ENCODE measurements around the gene TSPAN11.

Gene TSPAN11

DNA sequence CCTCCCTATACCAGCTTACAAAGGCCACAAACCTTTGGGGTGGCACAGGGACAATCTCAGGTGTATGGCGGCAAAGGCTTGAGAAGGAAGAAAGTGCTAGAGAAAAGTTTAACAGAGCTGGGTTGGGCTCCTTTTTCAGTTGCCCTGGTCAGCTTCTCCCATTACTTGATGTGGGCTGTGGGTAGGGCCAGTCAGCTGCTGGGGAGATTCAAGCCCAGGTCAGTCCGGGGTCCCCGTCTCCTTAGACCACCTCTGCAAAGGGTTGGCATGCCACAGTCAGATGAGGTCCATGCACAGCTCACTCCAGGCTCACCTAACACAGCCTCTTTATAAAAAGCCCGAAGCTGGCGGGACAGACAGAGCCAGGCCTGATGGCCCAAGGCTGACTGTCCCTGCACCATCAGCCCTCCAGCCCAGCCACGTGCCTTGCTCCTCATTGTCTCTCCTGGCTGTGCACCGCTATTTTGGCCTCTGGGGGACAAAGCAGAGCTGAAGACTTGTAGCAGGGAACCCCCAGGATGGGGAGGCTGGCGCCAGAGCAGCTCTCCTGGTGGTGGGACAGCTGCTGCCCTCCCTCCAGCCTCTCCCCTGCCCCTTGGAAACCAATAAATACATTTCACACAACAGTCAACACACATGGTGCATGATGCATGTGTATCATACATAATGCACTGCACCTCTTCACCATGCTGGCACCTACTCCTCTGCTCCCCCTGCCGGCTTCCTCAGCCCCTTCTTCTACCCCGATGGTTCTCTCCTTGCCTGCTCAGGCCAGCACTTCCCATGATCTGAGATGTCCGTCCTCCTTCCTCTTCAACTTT, 85.4 kb downstream of the TSPAN11 start:
- TF ChIP-seq, protein P1, sequence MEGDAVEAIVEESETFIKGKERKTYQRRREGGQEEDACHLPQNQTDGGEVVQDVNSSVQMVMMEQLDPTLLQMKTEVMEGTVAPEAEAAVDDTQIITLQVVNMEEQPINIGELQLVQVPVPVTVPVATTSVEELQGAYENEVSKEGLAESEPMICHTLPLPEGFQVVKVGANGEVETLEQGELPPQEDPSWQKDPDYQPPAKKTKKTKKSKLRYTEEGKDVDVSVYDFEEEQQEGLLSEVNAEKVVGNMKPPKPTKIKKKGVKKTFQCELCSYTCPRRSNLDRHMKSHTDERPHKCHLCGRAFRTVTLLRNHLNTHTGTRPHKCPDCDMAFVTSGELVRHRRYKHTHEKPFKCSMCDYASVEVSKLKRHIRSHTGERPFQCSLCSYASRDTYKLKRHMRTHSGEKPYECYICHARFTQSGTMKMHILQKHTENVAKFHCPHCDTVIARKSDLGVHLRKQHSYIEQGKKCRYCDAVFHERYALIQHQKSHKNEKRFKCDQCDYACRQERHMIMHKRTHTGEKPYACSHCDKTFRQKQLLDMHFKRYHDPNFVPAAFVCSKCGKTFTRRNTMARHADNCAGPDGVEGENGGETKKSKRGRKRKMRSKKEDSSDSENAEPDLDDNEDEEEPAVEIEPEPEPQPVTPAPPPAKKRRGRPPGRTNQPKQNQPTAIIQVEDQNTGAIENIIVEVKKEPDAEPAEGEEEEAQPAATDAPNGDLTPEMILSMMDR (IDR thresholded peaks at IDR 0.05), result no peak

DNA sequence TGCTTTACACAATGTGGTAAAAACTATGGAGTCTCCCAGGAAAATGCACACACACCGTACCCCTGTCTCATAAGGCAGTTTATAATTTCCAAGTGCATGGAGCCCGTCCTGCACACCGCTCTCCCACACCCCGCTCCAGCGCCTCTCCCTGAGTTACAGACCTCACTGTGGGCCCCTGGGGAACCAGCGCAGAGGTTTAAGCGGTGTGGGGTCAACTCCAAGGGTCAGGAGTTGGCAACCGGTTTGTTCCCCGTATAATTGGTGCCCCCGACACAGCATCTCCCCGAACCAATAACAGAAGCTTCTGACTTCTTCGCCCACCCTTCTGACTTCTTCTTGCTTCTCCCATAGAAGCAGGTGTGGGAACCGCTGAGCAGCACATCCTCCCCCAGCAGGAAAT, 88.7 kb downstream of the TSPAN11 start:
- TF ChIP-seq, protein P1 (IDR thresholded peaks at IDR 0.05), result no peak

DNA sequence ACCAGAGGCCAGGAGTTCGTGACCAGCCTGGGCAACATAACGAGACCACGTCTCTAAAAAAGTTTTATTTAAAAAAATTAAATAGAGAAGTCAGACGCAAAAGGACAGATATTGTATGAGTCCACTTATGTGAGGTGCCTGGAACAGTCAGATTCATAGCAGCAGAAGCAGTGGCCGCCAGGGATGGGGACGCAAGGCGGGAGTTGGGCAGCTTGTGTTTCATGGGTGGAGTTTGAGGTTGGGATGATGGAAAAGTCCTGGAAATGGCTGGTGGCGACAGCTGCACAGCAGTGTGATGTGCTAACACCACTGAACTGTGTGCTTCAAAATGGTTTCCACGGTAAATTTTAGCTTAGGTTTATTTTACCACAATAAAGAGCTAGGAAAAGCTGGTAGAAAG, 89.5 kb downstream of the TSPAN11 start:
- TF ChIP-seq, protein P1 (IDR thresholded peaks at IDR 0.05), result no peak

DNA sequence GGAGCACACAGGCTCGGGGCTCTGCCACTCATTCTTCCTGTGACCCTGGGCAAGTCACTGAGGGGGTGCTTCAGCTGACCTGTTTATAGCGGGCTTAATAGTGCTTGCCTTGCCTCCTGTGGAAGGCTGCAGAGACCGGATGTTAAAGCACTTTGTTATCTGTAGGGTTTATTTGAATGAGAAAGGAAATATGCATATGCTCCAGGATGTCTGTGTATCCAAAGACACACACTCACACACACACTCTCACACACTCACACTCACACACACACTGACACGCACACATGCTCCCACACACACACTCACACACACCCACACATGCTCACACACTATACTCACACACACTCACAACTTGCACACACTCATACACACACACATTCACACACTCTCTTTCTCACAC, 91.0 kb downstream of the TSPAN11 start:
- TF ChIP-seq, protein P1 (IDR thresholded peaks at IDR 0.05), result no peak

DNA sequence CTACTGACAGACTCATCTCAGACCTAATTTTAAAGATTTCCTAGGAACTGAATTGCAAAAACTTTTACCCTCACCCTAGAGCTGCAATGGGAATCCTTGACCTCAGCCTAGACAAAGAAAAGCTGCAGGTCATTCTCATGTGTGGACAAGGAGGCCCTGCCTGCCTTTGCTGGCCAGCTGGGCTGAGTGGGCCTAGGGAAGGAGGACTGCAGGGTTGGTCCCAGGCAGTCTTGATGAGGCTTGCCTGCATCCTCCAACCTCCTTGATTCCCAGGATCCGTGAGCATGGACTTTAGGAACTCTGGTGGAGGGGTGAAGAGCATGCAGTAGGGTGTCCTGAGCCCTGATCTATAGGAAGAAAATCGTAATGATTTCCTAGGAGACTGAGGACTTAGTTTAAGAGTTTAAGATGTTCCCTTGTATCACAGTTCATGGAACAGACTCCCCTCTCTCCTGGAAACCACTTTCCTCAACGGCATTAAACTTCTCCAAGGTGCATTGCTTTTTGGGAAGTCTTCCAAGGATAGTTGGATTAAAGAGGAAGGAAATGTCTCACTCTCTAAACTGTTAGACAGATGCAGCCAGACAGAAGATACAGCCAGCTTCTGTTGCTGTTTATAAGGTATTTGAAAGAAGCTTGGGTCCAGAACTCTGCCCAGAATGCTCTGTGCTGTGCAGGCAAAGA, 91.7 kb downstream of the TSPAN11 start:
- TF ChIP-seq, protein P1 (IDR thresholded peaks at IDR 0.05), result no peak

DNA sequence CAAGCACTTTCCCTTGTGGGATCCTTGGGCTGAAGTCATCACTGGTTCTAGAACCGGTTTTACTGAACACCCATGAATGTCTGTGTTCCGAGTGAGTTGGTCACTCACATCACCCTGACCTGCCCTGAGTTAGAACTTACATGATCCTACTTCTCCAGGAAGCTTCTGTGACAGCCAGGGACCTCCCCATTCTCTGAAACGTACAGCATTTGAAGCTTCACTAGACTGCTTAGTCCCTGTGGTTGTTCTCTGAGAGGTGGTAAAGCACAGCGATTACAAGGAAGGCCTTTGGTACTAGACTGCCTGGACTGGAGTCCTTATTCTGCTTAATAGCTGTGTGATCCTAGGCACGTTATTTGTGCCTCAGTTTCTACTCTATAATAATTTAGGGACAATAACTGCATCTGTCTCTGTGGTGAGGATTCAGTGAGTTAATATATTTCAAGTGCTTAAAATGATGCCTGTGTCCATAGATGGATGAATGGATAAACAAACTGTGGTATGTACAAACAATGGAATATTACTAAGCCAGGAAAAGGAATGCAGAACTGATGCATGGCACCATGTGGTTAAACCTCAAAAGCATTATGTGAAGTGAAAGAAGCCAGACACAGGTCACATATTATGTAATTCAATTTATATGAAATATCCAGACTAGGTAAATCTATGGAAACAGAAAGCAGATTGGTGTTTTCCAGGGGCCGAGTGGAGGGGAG, 92.4 kb downstream of the TSPAN11 start:
- TF ChIP-seq, protein P1 (IDR thresholded peaks at IDR 0.05), result no peak

DNA sequence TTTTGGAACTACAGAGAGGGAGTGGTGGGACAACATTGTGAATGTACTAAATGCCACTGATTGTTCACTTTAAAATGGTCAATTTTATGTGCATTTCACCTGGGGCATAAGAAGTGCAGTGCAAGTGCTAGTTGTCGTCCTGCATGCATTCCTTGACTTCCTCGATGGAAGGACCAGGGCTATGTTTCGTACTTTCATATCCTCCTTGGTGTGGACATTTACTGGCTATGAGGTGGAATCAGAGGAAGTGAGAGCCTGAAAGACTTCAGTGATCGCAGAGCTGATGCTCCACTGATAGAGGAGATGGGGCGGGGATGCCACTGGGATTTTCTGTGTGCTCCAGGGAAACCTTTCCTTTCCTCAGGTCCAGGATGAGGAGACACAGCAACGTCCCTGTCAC, 93.0 kb downstream of the TSPAN11 start:
- TF ChIP-seq, protein P1 (IDR thresholded peaks at IDR 0.05), result no peak
